NCI-H146 (cell line): Measurements from ENCODE around the gene ADGRD1.

Experiments
- DNase-seq: peaks from one replicate; lab custom pipeline; 2025; lab: John Stamatoyannopoulos, UW

ADGRD1 gene

GRCh38 chr12:131091976-131092691 is 138.4 kb downstream of the ADGRD1 start:
- no peak for DNase-seq

GRCh38 chr12:131092901-131093603 is 139.3 kb downstream of the ADGRD1 start:
- DNase-seq, result no peak

GRCh38 chr12:131093604-131093955 is 139.9 kb downstream of the ADGRD1 start:
- no peak for DNase-seq

- DNase-seq, result no peak
Measured at GRCh38 chr12:131093971-131094830, 140.5 kb downstream of the ADGRD1 start.

- no peak for DNase-seq
Measured at GRCh38 chr12:131094831-131095805, 141.4 kb downstream of the ADGRD1 start.

GRCh38 chr12:131095826-131096680 is 142.3 kb downstream of the ADGRD1 start:
- no peak for DNase-seq

GRCh38 chr12:131096681-131097181 is 143.0 kb downstream of the ADGRD1 start:
- DNase-seq, result no peak

- DNase-seq, result no peak
Measured at GRCh38 chr12:131097202-131098177, 143.8 kb downstream of the ADGRD1 start.

- DNase-seq, result no peak
Measured at GRCh38 chr12:131098178-131098981, 144.7 kb downstream of the ADGRD1 start.

- no peak for DNase-seq
Measured at GRCh38 chr12:131100031-131100674, 146.4 kb downstream of the ADGRD1 start.

GRCh38 chr12:131101006-131101405 is 147.3 kb downstream of the ADGRD1 start:
- DNase-seq, result no peak

- no peak for DNase-seq
Measured at GRCh38 chr12:131101703-131102492, 148.2 kb downstream of the ADGRD1 start.

GRCh38 chr12:131102493-131102931 is 148.8 kb downstream of the ADGRD1 start:
- DNase-seq, result no peak

GRCh38 chr12:131102991-131103668 is 149.4 kb downstream of the ADGRD1 start:
- DNase-seq, result no peak

- DNase-seq, result no peak
Measured at GRCh38 chr12:131103669-131104462, 150.2 kb downstream of the ADGRD1 start.
